ENCODE data around the gene SMG9.

SMG9 gene

GRCh38 chr19:43780706-43781525, 26.2 kb upstream of the SMG9 start, which contains the start of gene KCNN4 (continued):
- TF ChIP-seq ZNF518A (tag by site-specific recombination; conservative IDR thresholded peaks at IDR 0.05; ENCODE audit: low read depth) (no peak), ZNF335 (tag by site-specific recombination; conservative IDR thresholded peaks at IDR 0.05) (no peak), ZNF558 (tag by site-specific recombination; IDR thresholded peaks at IDR 0.05) (no peak), KLF17 (tag by site-specific recombination; IDR thresholded peaks at IDR 0.05) (peak; percentile 82), ZNF530 (tag by site-specific recombination; IDR thresholded peaks at IDR 0.05; ENCODE audit: low read depth) (no peak), REST (tag by site-specific recombination; IDR thresholded peaks at IDR 0.05) (no peak), ZNF398 (tag by site-specific recombination; IDR thresholded peaks at IDR 0.05) (peak; percentile 20; the same call in 1 of the 2 replicates), ZNF155 (tag by site-specific recombination; IDR thresholded peaks at IDR 0.05) (no peak), ZNF223 (tag by site-specific recombination; IDR thresholded peaks at IDR 0.05) (no peak), ZNF791 (tag by site-specific recombination; IDR thresholded peaks at IDR 0.05) (no peak), KLF16 (tag by site-specific recombination; IDR thresholded peaks at IDR 0.05) (no peak), ZNF148 (tag by site-specific recombination; IDR thresholded peaks at IDR 0.05; ENCODE audit: borderline replicate concordance) (0 out of 2 replicates have a peak, but pooled peaks have one; percentile 44), RBAK (tag by site-specific recombination; IDR thresholded peaks at IDR 0.05) (no peak), ZNF311 (tag by site-specific recombination; IDR thresholded peaks at IDR 0.05; ENCODE audit: borderline replicate concordance) (peak; percentile 91; the same call in 1 of the 2 replicates), YY2 (tag by site-specific recombination; IDR thresholded peaks at IDR 0.05) (no peak), ZNF362 (tag by site-specific recombination; IDR thresholded peaks at IDR 0.05) (no peak), ZNF654 (tag by site-specific recombination; IDR thresholded peaks at IDR 0.05; ENCODE audit: low read depth) (no peak), GLI4 (tag by site-specific recombination; IDR thresholded peaks at IDR 0.05) (no peak), ZNF157 (tag by site-specific recombination; IDR thresholded peaks at IDR 0.05) (no peak; the same call in 1 of the 2 replicates), ZBTB21 (tag by site-specific recombination; IDR thresholded peaks at IDR 0.05) (peak; percentile 21; the same call in 1 of the 2 replicates), ZNF555 (tag by site-specific recombination; conservative IDR thresholded peaks at IDR 0.05) (no peak), ZNF571 (tag by site-specific recombination; IDR thresholded peaks at IDR 0.05) (no peak), ZNF10 (tag by site-specific recombination; IDR thresholded peaks at IDR 0.05) (no peak), ZNF626 (tag by site-specific recombination; IDR thresholded peaks at IDR 0.05) (no peak)
